ENCODE results near the gene CAMK2B.

CAMK2B gene

GRCh38 chr7:44286618-44287487, 38.5 kb downstream of the CAMK2B start:
- no peak for DNase-seq

GRCh38 chr7:44286182-44286617, 39.2 kb downstream of the CAMK2B start:
- no peak for DNase-seq

GRCh38 chr7:44285561-44285960, 39.8 kb downstream of the CAMK2B start:
- DNase-seq = no peak

- no peak for DNase-seq
These were observed 40.4 kb downstream of the CAMK2B start for GRCh38 chr7:44284881-44285541.

GRCh38 chr7:44284216-44284615, 41.2 kb downstream of the CAMK2B start:
- no peak for DNase-seq

GRCh38 chr7:44283381-44284211, 41.8 kb downstream of the CAMK2B start:
- DNase-seq = no peak

GRCh38 chr7:44282601-44283171, 42.7 kb downstream of the CAMK2B start:
- no peak for DNase-seq

- no peak for DNase-seq
These were observed 43.4 kb downstream of the CAMK2B start for GRCh38 chr7:44281811-44282600.

- DNase-seq = no peak
These were observed 44.2 kb downstream of the CAMK2B start for GRCh38 chr7:44280993-44281721.

GRCh38 chr7:44280636-44280992, 44.8 kb downstream of the CAMK2B start:
- DNase-seq = no peak

GRCh38 chr7:44279731-44280505, 45.5 kb downstream of the CAMK2B start:
- DNase-seq = no peak

GRCh38 chr7:44279286-44279685, 46.1 kb downstream of the CAMK2B start:
- DNase-seq = no peak

GRCh38 chr7:44278451-44279161, 46.8 kb downstream of the CAMK2B start:
- no peak for DNase-seq

- DNase-seq = no peak
These were observed 47.5 kb downstream of the CAMK2B start for GRCh38 chr7:44277851-44278250.

- DNase-seq = no peak
These were observed 48.0 kb downstream of the CAMK2B start for GRCh38 chr7:44277391-44277790.

- DNase-seq = no peak
These were observed 48.7 kb downstream of the CAMK2B start for GRCh38 chr7:44276571-44277221.

- no peak for DNase-seq
These were observed 49.3 kb downstream of the CAMK2B start for GRCh38 chr7:44275957-44276570.

GRCh38 chr7:44275146-44275545, 50.2 kb downstream of the CAMK2B start:
- DNase-seq = no peak

- no peak for DNase-seq
These were observed 50.8 kb downstream of the CAMK2B start for GRCh38 chr7:44274623-44274975.

Data from T-helper 9 cell (primary cell).